ENCODE measurements around the gene TNKS1BP1. TPM values are rescaled to one million over a fixed set of nuclear protein-coding genes. Genes with fewer than 3 reads are reported as not detected.

TNKS1BP1 gene
- total and polyA plus RNA-seq, 9 of the 15 experiments (the other 6 are each of a cell fraction or from before 2014, with no cell fraction given) = 1.1 to 47.2 (median 10.9) TPM

DNA sequence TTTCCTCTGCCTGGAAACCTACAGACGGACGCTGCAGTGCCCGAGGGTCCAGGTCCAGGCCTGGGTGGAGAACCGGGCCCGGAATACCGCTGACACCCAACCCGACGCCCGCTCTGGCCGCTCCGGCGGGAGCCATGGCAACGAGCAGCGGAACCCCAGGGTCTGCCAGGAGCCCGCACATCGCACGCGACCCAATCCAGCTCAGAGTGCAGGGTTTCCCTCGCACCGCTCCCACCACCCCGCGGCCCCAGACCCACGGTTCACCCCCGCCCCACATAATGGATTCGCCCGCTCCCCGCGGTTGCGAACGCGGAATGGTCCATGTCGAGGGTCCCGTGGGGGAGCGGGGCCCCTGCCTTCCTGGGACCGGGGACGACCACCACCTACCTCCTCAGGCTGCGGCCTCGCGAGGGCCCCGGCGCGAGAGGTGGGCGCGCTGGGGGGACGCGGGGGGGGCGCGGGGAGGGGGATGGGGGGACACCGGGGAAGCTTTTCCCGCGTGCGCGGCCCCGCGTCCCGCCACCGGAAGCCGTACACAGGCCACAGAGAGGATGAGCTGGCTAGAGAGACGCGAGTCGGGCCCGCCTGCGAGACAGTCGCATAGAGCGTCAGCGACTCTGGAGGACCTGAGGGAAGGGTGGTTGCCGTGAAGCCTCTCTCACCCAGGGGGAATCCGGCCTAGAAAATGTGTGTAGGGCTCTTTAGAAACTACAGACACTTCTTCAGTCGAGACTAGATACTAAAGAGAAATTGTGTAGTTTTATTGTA is 10.8 kb upstream of the TNKS1BP1 start, which contains the start of gene SSRP1 (continued):
- TF ChIP-seq, protein P1, sequence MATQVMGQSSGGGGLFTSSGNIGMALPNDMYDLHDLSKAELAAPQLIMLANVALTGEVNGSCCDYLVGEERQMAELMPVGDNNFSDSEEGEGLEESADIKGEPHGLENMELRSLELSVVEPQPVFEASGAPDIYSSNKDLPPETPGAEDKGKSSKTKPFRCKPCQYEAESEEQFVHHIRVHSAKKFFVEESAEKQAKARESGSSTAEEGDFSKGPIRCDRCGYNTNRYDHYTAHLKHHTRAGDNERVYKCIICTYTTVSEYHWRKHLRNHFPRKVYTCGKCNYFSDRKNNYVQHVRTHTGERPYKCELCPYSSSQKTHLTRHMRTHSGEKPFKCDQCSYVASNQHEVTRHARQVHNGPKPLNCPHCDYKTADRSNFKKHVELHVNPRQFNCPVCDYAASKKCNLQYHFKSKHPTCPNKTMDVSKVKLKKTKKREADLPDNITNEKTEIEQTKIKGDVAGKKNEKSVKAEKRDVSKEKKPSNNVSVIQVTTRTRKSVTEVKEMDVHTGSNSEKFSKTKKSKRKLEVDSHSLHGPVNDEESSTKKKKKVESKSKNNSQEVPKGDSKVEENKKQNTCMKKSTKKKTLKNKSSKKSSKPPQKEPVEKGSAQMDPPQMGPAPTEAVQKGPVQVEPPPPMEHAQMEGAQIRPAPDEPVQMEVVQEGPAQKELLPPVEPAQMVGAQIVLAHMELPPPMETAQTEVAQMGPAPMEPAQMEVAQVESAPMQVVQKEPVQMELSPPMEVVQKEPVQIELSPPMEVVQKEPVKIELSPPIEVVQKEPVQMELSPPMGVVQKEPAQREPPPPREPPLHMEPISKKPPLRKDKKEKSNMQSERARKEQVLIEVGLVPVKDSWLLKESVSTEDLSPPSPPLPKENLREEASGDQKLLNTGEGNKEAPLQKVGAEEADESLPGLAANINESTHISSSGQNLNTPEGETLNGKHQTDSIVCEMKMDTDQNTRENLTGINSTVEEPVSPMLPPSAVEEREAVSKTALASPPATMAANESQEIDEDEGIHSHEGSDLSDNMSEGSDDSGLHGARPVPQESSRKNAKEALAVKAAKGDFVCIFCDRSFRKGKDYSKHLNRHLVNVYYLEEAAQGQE (IDR thresholded peaks at IDR 0.05; ENCODE audit: borderline replicate concordance) = no peak
- TF ChIP-seq, protein P1 (CRISPR knock-in tag; IDR thresholded peaks at IDR 0.05; ENCODE audit: low read depth) = no peak
- TF ChIP-seq ATF3 (IDR thresholded peaks at IDR 0.05) (no peak), ATF3 (CRISPR knock-in tag; conservative IDR thresholded peaks at IDR 0.05) (no peak), MEF2A (IDR thresholded peaks at IDR 0.05; ENCODE audit: control insufficient read depth, low read depth, low read length) (no peak), POLR2A (conservative IDR thresholded peaks at IDR 0.05) (peak; percentile 69), XRCC3 (IDR thresholded peaks at IDR 0.05) (no peak), NONO (IDR thresholded peaks at IDR 0.05; ENCODE audit: low read depth in 2 of 2, low read length in 1 of 2) (peak in 1 of 2 experiments; percentile 96; a peak in 2 of 4 replicates), NR2C2 (CRISPR knock-in tag; IDR thresholded peaks at IDR 0.05) (no peak), NR2C2 (tag; IDR thresholded peaks at IDR 0.05) (0 out of 2 replicates have a peak, but pooled peaks have one; percentile 24), RBBP5 (IDR thresholded peaks at IDR 0.05; ENCODE audit: borderline replicate concordance, insufficient read depth, low read length, poor library complexity, severe bottlenecking) (peak; percentile 64), BCL6 (CRISPR knock-in tag; IDR thresholded peaks at IDR 0.05) (no peak), PCBP1 (IDR thresholded peaks at IDR 0.05; ENCODE audit: low read depth, low read length, poor library complexity, severe bottlenecking) (peak; percentile 95), FOXK1 (CRISPR knock-in tag; IDR thresholded peaks at IDR 0.05; ENCODE audit: borderline replicate concordance) (no peak), EP300 (IDR thresholded peaks at IDR 0.05; ENCODE audit: low read length) (peak; percentile 16; the same call in 1 of the 2 replicates)
- TF ChIP-seq, protein P2, sequence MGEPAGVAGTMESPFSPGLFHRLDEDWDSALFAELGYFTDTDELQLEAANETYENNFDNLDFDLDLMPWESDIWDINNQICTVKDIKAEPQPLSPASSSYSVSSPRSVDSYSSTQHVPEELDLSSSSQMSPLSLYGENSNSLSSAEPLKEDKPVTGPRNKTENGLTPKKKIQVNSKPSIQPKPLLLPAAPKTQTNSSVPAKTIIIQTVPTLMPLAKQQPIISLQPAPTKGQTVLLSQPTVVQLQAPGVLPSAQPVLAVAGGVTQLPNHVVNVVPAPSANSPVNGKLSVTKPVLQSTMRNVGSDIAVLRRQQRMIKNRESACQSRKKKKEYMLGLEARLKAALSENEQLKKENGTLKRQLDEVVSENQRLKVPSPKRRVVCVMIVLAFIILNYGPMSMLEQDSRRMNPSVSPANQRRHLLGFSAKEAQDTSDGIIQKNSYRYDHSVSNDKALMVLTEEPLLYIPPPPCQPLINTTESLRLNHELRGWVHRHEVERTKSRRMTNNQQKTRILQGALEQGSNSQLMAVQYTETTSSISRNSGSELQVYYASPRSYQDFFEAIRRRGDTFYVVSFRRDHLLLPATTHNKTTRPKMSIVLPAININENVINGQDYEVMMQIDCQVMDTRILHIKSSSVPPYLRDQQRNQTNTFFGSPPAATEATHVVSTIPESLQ (CRISPR knock-in tag; IDR thresholded peaks at IDR 0.05) = 0 out of 2 replicates have a peak, but pooled peaks have one; percentile 62

Measured in K562 (cell line).